ENCODE data around the gene MECP2. TPM values are rescaled to one million over a fixed set of nuclear protein-coding genes. Genes with fewer than 3 reads are reported as not detected.

Gene MECP2
- total RNA-seq, 2 donors from 2014 or later, result 65.5 to 103 TPM

- no peaks in the 10 kb centered on the region for H3K36me3 Mint-ChIP-seq
- H3K27me3 Mint-ChIP-seq, result no peaks in the 10 kb centered on the region
- ATAC-seq, result peak; percentile 89 to 94
- H3K27ac Mint-ChIP-seq, result peak within 1 kb of the TSS; percentile 91 to 93
- H3K4me3 Mint-ChIP-seq, result peak within 1 kb of the TSS; percentile 88
- H3K9me3 Mint-ChIP-seq, result no peaks in the 10 kb centered on the region
- peak; percentile 73 for DNase-seq (ENCODE audit: low spot score)
- peaks cover 0 to 13% of the 10 kb centered on the region in 2 donors for H3K4me1 Mint-ChIP-seq (ENCODE audit: low read depth in 2 of 2)
These were observed 77.6 kb downstream of the MECP2 start, which contains the start of gene IRAK1 for GRCh38 chrX:154019633-154020528. Gene IRAK1, minus strand, starts transcription at chrX:154019902. Its CDS starts 90 bp downstream, at chrX:154019812.

- ATAC-seq, result peak; percentile 34 to 55
- H3K36me3 Mint-ChIP-seq, result no peaks in the 10 kb centered on the region
- H3K9me3 Mint-ChIP-seq, result no peaks in the 10 kb centered on the region
- no peak for DNase-seq (ENCODE audit: low spot score)
- H3K27ac Mint-ChIP-seq, result peak overlapping the region; percentile 82 to 93
- no peaks in the 10 kb centered on the region for H3K27me3 Mint-ChIP-seq
- H3K4me1 Mint-ChIP-seq (ENCODE audit: low read depth in 2 of 2), result peaks cover 0 to 13% of the 10 kb centered on the region in 2 donors
- H3K4me3 Mint-ChIP-seq, result peak overlapping the region; percentile 81
These were observed 78.4 kb downstream of the MECP2 start for GRCh38 chrX:154019061-154019621.

- Mint-ChIP-seq H3K27ac (peak overlapping the region; percentile 82 to 93), H3K9me3 (no peaks in the 10 kb centered on the region), H3K36me3 (no peaks in the 10 kb centered on the region), H3K4me1 (ENCODE audit: low read depth in 2 of 2) (peaks cover 0 to 15% of the 10 kb centered on the region in 2 donors), H3K4me3 (peak overlapping the region; percentile 81), H3K27me3 (no peaks in the 10 kb centered on the region)
- ATAC-seq (no peak), DNase-seq (ENCODE audit: low spot score) (no peak)
These were observed 78.9 kb downstream of the MECP2 start for GRCh38 chrX:154018518-154019060.

- H3K36me3 Mint-ChIP-seq, result no peaks in the 10 kb centered on the region
- H3K4me1 Mint-ChIP-seq (ENCODE audit: low read depth in 2 of 2), result peaks cover 0 to 16% of the 10 kb centered on the region in 2 donors
- ATAC-seq (no peak), DNase-seq (ENCODE audit: low spot score) (no peak)
- peak overlapping the region; percentile 82 to 93 for H3K27ac Mint-ChIP-seq
- H3K9me3 Mint-ChIP-seq, result no peaks in the 10 kb centered on the region
- peak overlapping the region; percentile 81 for H3K4me3 Mint-ChIP-seq
- H3K27me3 Mint-ChIP-seq, result no peaks in the 10 kb centered on the region
These were observed 79.6 kb downstream of the MECP2 start for GRCh38 chrX:154017766-154018517.

- H3K36me3 Mint-ChIP-seq, result no peaks in the 10 kb centered on the region
- H3K27me3 Mint-ChIP-seq, result no peaks in the 10 kb centered on the region
- H3K4me3 Mint-ChIP-seq, result no peak overlapping the region
- no peak for ATAC-seq
- H3K4me1 Mint-ChIP-seq (ENCODE audit: low read depth in 2 of 2), result peaks cover 0 to 18% of the 10 kb centered on the region in 2 donors
- H3K9me3 Mint-ChIP-seq, result no peaks in the 10 kb centered on the region
- DNase-seq (ENCODE audit: low spot score), result no peak
- no peak overlapping the region for H3K27ac Mint-ChIP-seq
These were observed 81.0 kb downstream of the MECP2 start for GRCh38 chrX:154016366-154017076.

- H3K4me3 Mint-ChIP-seq, result no peak overlapping the region
- DNase-seq (ENCODE audit: low spot score), result no peak
- peak overlapping the region in 1 of 2 donors; percentile 37 for H3K27ac Mint-ChIP-seq
- H3K27me3 Mint-ChIP-seq, result no peaks in the 10 kb centered on the region
- H3K4me1 Mint-ChIP-seq (ENCODE audit: low read depth in 2 of 2), result peaks cover 0 to 19% of the 10 kb centered on the region in 2 donors
- no peak for ATAC-seq
- no peaks in the 10 kb centered on the region for H3K36me3 Mint-ChIP-seq
- H3K9me3 Mint-ChIP-seq, result no peaks in the 10 kb centered on the region
These were observed 81.8 kb downstream of the MECP2 start for GRCh38 chrX:154015581-154016264.

GRCh38 chrX:154014429-154015380 lies 82.8 kb downstream of the MECP2 start:
- peak overlapping the region in 1 of 2 donors; percentile 55 for H3K27ac Mint-ChIP-seq

GRCh38 chrX:154013614-154014360 lies 83.7 kb downstream of the MECP2 start:
- ATAC-seq (peak; percentile 71 to 76), DNase-seq (ENCODE audit: low spot score) (no peak)
- Mint-ChIP-seq H3K4me3 (no peak overlapping the region), H3K9me3 (no peaks in the 10 kb centered on the region), H3K27me3 (no peaks in the 10 kb centered on the region), H3K27ac (peak overlapping the region in 1 of 2 donors; percentile 48), H3K36me3 (no peaks in the 10 kb centered on the region), H3K4me1 (ENCODE audit: low read depth in 2 of 2) (peaks cover 0 to 12% of the 10 kb centered on the region in 2 donors)

More at GRCh38 chrX:154014429-154015380, 82.8 kb downstream of the MECP2 start:
- no peak for ATAC-seq
- H3K36me3 Mint-ChIP-seq, result no peaks in the 10 kb centered on the region
- no peak for DNase-seq (ENCODE audit: low spot score)
- no peaks in the 10 kb centered on the region for H3K9me3 Mint-ChIP-seq
- H3K27me3 Mint-ChIP-seq, result no peaks in the 10 kb centered on the region
- H3K4me1 Mint-ChIP-seq (ENCODE audit: low read depth in 2 of 2), result peaks cover 0 to 15% of the 10 kb centered on the region in 2 donors
- peak overlapping the region; percentile 8 for H3K4me3 Mint-ChIP-seq

GRCh38 chrX:154013001-154013421 lies 84.5 kb downstream of the MECP2 start:
- no peak for ATAC-seq
- Mint-ChIP-seq H3K27me3 (no peaks in the 10 kb centered on the region), H3K36me3 (peaks cover under 1% of the 10 kb centered on the region), H3K4me3 (no peak overlapping the region), H3K9me3 (no peaks in the 10 kb centered on the region), H3K27ac (peak overlapping the region in 1 of 2 donors; percentile 48), H3K4me1 (ENCODE audit: low read depth in 2 of 2) (peaks cover 0 to 11% of the 10 kb centered on the region in 2 donors)
- no peak for DNase-seq (ENCODE audit: low spot score)

- Mint-ChIP-seq H3K4me3 (no peak overlapping the region), H3K9me3 (no peaks in the 10 kb centered on the region), H3K27me3 (peaks cover 0 to 4% of the 10 kb centered on the region in 2 donors), H3K27ac (no peak overlapping the region), H3K36me3 (peaks cover 6% of the 10 kb centered on the region), H3K4me1 (ENCODE audit: low read depth in 2 of 2) (peaks cover 4 to 16% of the 10 kb centered on the region in 2 donors)
- ATAC-seq (no peak), DNase-seq (ENCODE audit: low spot score) (no peak)
These were observed 85.1 kb downstream of the MECP2 start for GRCh38 chrX:154012336-154012991.
